ENCODE results near the gene SORCS2. TPM values are rescaled to one million over a fixed set of nuclear protein-coding genes. Genes with fewer than 3 reads are reported as not detected.

SORCS2 gene
- total and polyA plus RNA-seq, 2 of the 4 experiments (the other 2 are of a cell fraction): 0.36 to 0.62 TPM

- Histone ChIP-seq H3K9ac (ENCODE audit: low read depth, low read length) (no peak overlapping the region), H2AK9ac (replicated peaks; ENCODE audit: low read depth, low read length, poor library complexity) (no peak overlapping the region), H3K9me3 (ENCODE audit: control insufficient read depth, insufficient read depth, low read length) (no peaks in the 10 kb centered on the region), H3K4ac (ENCODE audit: low read depth, low read length) (no peak overlapping the region), H3K18ac (ENCODE audit: low read depth, low read length) (no peak overlapping the region), H4K20me1 (ENCODE audit: insufficient read depth, low read length) (no peaks in the 10 kb centered on the region; the same call in 1 of the 2 replicates), H3K56ac (ENCODE audit: extremely low read depth, insufficient read depth, low read length) (no peak overlapping the region), H3K14ac (replicated peaks; ENCODE audit: low read depth, low read length) (no peak overlapping the region), H3K4me2 (ENCODE audit: low read depth, low read length) (no peak overlapping the region), H3K9me1 (ENCODE audit: insufficient read depth, low read length) (no peaks in the 10 kb centered on the region), H2BK120ac (ENCODE audit: low read depth, low read length) (no peak overlapping the region), H4K5ac (ENCODE audit: low read depth, low read length) (no peak overlapping the region), H2BK5ac (ENCODE audit: low read depth, low read length, poor library complexity, severe bottlenecking) (no peak overlapping the region), H3K23ac (ENCODE audit: low read depth, low read length) (no peak overlapping the region), H3K79me1 (ENCODE audit: low read depth in 1 of 2, low read length in 2 of 2) (no peaks in the 10 kb centered on the region), H2AK5ac (ENCODE audit: low read depth, low read length) (no peak overlapping the region), H4K91ac (ENCODE audit: insufficient read depth, low read depth, low read length) (no peak overlapping the region), H3K27ac (ENCODE audit: insufficient read depth, low read length) (no peak overlapping the region), H3K36me3 (ENCODE audit: control insufficient read depth, insufficient read depth, low read length) (no peaks in the 10 kb centered on the region), H2AFZ (replicated peaks; ENCODE audit: low read length, poor library complexity) (no peak overlapping the region), H2BK20ac (ENCODE audit: low read depth, low read length) (no peak overlapping the region), H3K27me3 (ENCODE audit: control insufficient read depth, insufficient read depth, low read length) (peaks cover 52% of the 10 kb centered on the region), H3K4me3 (ENCODE audit: insufficient read depth, low read depth, low read length) (no peak overlapping the region), H3K4me1 (ENCODE audit: control insufficient read depth, insufficient read depth, low read length) (no peaks in the 10 kb centered on the region), H4K8ac (ENCODE audit: low read depth in 2 of 2, low read length in 2 of 2) (no peak overlapping the region), H2BK15ac (ENCODE audit: low read depth, low read length) (no peak overlapping the region)
- BruUV-seq (replicated peaks): no TSS peak
- no peak for TF ChIP-seq USF2 (IDR thresholded peaks at IDR 0.05; ENCODE audit: low read depth, low read length)
- TF ChIP-seq CHD1 (IDR thresholded peaks at IDR 0.05; ENCODE audit: low read depth, low read length): no peak
- TF ChIP-seq BHLHE40 (IDR thresholded peaks at IDR 0.05; ENCODE audit: low read depth, low read length): no peak
- TF ChIP-seq FOS (IDR thresholded peaks at IDR 0.05; ENCODE audit: low read depth, low read length): no peak
- no peak for TF ChIP-seq ELK1 (IDR thresholded peaks at IDR 0.05; ENCODE audit: borderline replicate concordance, low read depth, low read length)
- no peak for TF ChIP-seq NFE2L2 (IDR thresholded peaks at IDR 0.05; ENCODE audit: low read depth, low read length)
- TF ChIP-seq CTCF (conservative IDR thresholded peaks at IDR 0.05; ENCODE audit: low read depth, low read length): no peak
- TF ChIP-seq RCOR1 (IDR thresholded peaks at IDR 0.05; ENCODE audit: insufficient replicate concordance, low read length): no peak
- TF ChIP-seq POLR2A (IDR thresholded peaks at IDR 0.05; ENCODE audit: low read depth, low read length): no peak
- no peak for TF ChIP-seq SMC3 (IDR thresholded peaks at IDR 0.05; ENCODE audit: low read depth, low read length)
- TF ChIP-seq RFX5 (IDR thresholded peaks at IDR 0.05; ENCODE audit: low read depth, low read length): no peak
- no peak for TF ChIP-seq MXI1 (IDR thresholded peaks at IDR 0.05; ENCODE audit: borderline replicate concordance, low read depth, low read length)
- no peak for TF ChIP-seq RAD21 (IDR thresholded peaks at IDR 0.05; ENCODE audit: low read length)
- no peak for TF ChIP-seq CEBPB (IDR thresholded peaks at IDR 0.05; ENCODE audit: low read depth, low read length)
- ChIA-PET CTCF (no interaction called here), POLR2A (ENCODE audit: unreplicated experiment) (no interaction called here)
- WGBS, 2 experiments (ENCODE audit: extremely low coverage in 2 of 2, insufficient read length in 1 of 2): 25% methylated on average over 5 of the region's 15 CpGs; no CpG with 5 or more reads in 1 of the 2 experiments
- intact Hi-C loops (cut with micrococcal nuclease) (no loop called here), in situ Hi-C loops (cut with MboI; ENCODE audit: low sequenced_read_pairs) (no loop called here), dilution Hi-C loops (cut with HindIII; ENCODE audit: low sequenced_read_pairs, unreplicated experiment) (no loop called here)
- no peak for ATAC-seq (ENCODE audit: low read depth)
- DNase-seq: no peak
Observed at GRCh38 chr4:7377223-7377865, 185.0 kb downstream of the SORCS2 start.
